Measurements from ENCODE around the gene SS18L1.

DNA sequence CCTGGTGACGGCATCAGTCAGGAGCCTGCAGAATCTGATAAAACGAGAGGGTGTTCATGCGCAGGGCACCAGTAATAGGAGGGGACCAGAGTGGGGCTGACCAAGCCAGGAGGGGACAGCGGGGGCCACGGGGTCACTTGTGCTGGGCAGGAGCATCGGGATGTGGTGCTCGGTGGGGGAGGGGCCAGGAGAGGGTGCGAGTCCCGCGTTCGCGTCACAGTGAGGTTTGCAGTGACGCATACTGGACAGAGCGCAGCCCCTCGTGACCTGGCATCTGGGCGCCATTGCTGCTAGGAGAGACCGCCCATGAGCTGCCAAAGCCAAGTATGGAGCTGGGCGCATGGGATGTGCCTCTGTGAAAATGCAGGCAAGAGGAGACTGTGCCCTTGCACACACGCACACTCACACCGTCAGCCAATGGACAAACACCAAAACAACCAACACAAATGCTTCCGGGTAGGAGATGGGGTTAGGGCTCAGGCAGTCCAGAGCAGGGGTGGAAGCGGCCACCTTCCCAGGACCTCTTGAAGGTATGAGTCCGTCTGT is 25.4 kb downstream of the SS18L1 start:
- TF ChIP-seq, protein P1, sequence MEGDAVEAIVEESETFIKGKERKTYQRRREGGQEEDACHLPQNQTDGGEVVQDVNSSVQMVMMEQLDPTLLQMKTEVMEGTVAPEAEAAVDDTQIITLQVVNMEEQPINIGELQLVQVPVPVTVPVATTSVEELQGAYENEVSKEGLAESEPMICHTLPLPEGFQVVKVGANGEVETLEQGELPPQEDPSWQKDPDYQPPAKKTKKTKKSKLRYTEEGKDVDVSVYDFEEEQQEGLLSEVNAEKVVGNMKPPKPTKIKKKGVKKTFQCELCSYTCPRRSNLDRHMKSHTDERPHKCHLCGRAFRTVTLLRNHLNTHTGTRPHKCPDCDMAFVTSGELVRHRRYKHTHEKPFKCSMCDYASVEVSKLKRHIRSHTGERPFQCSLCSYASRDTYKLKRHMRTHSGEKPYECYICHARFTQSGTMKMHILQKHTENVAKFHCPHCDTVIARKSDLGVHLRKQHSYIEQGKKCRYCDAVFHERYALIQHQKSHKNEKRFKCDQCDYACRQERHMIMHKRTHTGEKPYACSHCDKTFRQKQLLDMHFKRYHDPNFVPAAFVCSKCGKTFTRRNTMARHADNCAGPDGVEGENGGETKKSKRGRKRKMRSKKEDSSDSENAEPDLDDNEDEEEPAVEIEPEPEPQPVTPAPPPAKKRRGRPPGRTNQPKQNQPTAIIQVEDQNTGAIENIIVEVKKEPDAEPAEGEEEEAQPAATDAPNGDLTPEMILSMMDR (IDR thresholded peaks at IDR 0.05), result no peak
- TF ChIP-seq POLR2A (IDR thresholded peaks at IDR 0.05) (no peak), POLR2AphosphoS5 (IDR thresholded peaks at IDR 0.05) (no peak)
